ENCODE measurements around the gene PTPRD. TPM values are rescaled to one million over a fixed set of nuclear protein-coding genes. Genes with fewer than 3 reads are reported as not detected.

Gene PTPRD
- total RNA-seq, 2 experiments from 2014 or later: 0.10 TPM; not detected in 1

DNA sequence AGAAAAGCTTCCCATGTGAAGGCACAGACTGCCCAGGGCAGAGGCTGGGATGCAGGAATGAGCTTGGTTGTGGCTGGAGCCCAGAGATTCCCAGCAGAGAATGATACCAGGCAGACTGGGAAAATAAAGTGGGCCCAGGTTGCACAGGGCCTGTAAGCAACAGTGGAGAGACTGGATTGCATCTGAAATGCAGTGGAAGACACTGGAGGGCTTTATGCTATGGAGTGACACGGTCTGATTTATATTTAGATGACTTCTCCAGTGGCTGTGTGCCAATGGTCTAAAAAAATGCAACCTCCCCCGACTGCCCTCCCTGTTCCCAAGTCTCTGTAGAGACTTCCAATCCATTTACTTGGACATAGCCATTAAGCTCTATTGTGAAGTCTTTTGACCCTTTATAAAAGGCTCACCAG, 1862.2 kb downstream of the PTPRD start:
- Mint-ChIP-seq H3K36me3 (no peaks in the 10 kb centered on the region), H3K27ac (no peak overlapping the region)
- CTCF ChIA-PET: no interaction called here

DNA sequence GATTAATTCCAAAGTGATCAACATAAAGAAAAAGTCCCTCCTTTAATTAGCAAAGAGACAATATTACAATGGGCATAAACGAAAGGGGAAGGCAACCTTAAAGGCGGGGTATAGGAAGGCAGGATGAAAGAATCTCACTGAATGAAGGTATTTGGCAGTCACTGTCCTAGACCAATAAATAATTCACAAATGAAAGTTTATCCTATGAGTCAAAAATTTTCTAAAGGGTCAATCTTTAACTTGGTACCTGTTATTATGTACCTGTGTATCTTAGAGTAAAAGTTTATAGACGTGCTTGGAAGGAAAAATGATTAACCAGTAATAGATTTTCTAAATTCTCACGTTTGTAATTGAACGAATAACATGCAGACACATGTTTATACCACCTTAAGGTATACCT, 1867.5 kb downstream of the PTPRD start:
- CTCF ChIA-PET: no interaction called here

More for the DNA sequence above, 1862.2 kb downstream of the PTPRD start:
- no peak for DNase-seq
- POLR2A ChIA-PET: no interaction called here
- H3K4me1 Mint-ChIP-seq (ENCODE audit: low read depth): no peaks in the 10 kb centered on the region
- peaks cover 2% of the 10 kb centered on the region for H3K9me3 Mint-ChIP-seq
- H3K4me3 Mint-ChIP-seq: no peak overlapping the region
- intact Hi-C loops (cut with micrococcal nuclease): no loop called here
- H3K27me3 Mint-ChIP-seq: no peaks in the 10 kb centered on the region

DNA sequence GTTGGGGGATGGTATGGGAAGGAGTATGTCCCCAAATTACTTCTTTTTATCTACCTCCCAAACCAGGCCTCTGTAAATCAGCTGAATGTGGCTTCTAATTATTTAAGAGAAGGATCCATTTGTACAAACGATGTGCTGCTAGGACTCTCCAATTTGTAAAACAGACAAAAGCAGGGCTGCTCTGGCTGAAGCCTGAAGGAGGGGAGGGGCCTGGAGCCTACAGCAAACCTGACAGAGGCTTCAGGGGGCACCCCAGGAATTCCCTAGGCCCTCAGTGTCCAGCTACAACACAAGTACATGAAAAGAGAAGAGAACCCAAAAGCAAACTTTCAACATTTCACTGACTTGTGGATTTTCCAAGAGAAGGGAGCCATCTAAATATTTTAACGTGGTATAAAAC, 1873.9 kb downstream of the PTPRD start:
- no peak overlapping the region for H3K4me3 Mint-ChIP-seq
- no peak overlapping the region for H3K27ac Mint-ChIP-seq
- no peaks in the 10 kb centered on the region for H3K4me1 Mint-ChIP-seq (ENCODE audit: low read depth)
- intact Hi-C loops (cut with micrococcal nuclease): no loop called here
- H3K36me3 Mint-ChIP-seq: no peaks in the 10 kb centered on the region
- no peaks in the 10 kb centered on the region for H3K9me3 Mint-ChIP-seq
- CTCF ChIA-PET: no interaction called here
- POLR2A ChIA-PET: no interaction called here
- no peak for DNase-seq
- H3K27me3 Mint-ChIP-seq: no peaks in the 10 kb centered on the region

More for the DNA sequence above, 1867.5 kb downstream of the PTPRD start:
- no peak overlapping the region for H3K4me3 Mint-ChIP-seq
- no peaks in the 10 kb centered on the region for H3K27me3 Mint-ChIP-seq
- no peak for DNase-seq
- H3K9me3 Mint-ChIP-seq: peaks cover 2% of the 10 kb centered on the region
- no peaks in the 10 kb centered on the region for H3K36me3 Mint-ChIP-seq
- intact Hi-C loops (cut with micrococcal nuclease): no loop called here
- POLR2A ChIA-PET: no interaction called here
- H3K4me1 Mint-ChIP-seq (ENCODE audit: low read depth): no peaks in the 10 kb centered on the region
- H3K27ac Mint-ChIP-seq: no peak overlapping the region

DNA sequence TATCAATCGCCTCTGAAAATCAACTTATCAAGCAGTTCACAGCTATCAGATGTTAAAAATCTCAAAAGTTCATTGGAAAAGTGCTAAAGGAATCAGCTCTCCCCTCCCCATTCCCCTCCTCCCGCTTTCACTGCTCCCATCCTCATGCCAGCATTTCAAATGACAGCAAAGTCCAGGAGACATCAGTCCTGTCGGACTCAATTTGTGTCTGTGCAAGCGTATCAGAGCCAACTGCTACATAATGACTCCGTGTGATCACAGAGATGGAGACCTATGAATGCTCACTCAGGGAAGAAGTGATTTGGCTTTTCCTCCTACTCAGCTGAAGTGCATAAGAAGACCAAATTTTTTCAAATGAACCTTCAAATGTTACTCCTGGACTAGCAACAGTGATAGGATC, 1876.0 kb downstream of the PTPRD start:
- Mint-ChIP-seq H3K4me3 (no peak overlapping the region), H3K4me1 (ENCODE audit: low read depth) (no peaks in the 10 kb centered on the region), H3K36me3 (no peaks in the 10 kb centered on the region), H3K27me3 (no peaks in the 10 kb centered on the region), H3K9me3 (no peaks in the 10 kb centered on the region), H3K27ac (no peak overlapping the region)
- no peak for DNase-seq
- intact Hi-C loops (cut with micrococcal nuclease): no loop called here
- POLR2A ChIA-PET: no interaction called here
- CTCF ChIA-PET: no interaction called here

DNA sequence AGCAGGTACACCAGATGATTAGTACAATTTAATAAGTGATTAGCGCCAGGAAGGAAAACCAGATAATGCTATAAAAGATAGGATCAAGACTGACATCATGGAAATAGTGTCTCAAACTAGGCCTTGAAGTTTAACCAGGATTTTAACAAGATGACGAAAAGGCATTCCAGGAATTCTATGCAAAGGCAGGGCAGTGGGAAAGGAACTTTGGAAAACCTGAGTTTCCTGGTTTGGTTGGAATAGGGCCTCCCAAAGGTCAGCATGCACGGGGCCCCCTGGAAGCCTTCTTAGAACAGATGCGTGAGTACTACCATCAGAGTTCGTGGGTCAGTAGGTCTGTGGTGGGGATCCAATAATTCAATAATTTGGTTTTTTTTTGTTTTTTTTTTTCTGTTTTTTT, 1878.0 kb downstream of the PTPRD start:
- Mint-ChIP-seq H3K9me3 (no peaks in the 10 kb centered on the region), H3K27ac (no peak overlapping the region), H3K4me1 (ENCODE audit: low read depth) (no peaks in the 10 kb centered on the region), H3K36me3 (no peaks in the 10 kb centered on the region), H3K27me3 (peaks cover 4% of the 10 kb centered on the region), H3K4me3 (no peak overlapping the region)
- POLR2A ChIA-PET: no interaction called here
- intact Hi-C loops (cut with micrococcal nuclease): no loop called here
- CTCF ChIA-PET: no interaction called here
- DNase-seq: no peak

DNA sequence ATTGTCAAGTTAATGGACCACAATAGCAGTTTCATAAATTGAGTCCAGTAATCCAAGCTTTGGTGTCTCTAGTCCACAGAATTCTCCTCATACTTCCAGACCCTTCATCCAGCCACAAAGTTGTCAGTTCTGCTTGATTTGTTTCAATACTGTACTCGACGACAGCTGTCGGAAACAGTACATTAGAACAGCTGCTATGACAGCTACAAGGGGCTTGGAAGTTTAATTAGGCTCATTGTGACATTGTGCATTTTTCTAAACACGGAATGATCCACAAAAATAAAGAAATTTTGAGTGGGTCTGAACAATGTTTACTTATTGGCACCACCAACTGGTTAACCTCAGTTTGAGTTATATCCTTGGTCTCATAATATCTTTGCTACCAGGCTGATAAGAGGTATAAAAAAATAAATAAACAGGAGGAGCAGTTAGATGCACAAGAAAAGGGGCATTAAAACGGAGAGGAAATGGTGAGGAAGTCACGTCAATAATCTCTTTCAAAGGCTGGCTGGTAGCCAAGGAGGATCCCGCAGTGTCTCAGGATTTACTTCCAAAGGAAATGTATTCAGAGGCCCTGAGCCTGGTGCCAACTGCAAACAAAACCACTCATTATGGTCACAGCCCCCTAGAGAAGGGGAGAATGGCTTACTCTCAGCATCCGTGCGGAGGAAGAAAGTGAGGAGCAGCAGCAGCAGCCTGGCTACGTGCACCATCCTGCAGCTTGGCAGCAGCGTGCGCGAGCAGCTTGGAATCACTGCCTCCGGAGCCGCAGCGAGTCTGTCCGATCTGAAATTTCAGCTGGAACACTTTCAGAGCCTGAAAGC, 1879.5 kb downstream of the PTPRD start:
- Mint-ChIP-seq H3K36me3 (no peaks in the 10 kb centered on the region), H3K4me1 (ENCODE audit: low read depth) (no peaks in the 10 kb centered on the region)
- intact Hi-C loops (cut with micrococcal nuclease): no loop called here

DNA sequence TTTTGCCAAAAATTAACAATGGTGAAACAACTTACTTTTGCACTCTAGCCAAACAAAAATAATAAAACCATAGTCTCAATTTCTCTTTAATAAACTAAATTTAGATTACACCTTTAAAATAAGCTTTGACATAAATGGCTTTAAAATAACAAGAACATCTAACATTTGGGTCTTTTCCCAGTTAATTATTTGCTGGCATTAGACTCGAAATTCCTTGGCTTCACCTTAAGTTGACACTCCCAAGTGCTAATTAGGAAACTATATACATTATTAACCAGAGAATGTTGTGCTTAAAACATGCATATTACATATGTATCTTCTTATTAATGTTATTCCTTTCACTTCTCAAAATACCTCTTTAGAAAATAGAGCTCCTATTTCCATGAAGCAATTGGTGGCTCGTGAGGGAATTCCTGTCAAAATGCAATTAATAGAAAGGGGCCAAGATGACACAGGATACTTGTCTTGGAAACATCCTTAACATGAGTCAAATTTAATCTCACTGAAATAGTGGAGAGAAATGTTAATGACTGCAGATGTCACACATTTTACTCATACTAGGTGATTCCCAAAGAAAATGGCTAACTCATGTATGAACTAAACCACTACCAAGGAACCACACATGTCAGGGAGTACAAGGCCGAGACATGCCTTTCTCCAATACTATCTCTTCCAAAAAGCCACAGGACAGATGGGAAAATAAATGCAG, 1880.3 kb downstream of the PTPRD start:
- no peaks in the 10 kb centered on the region for H3K9me3 Mint-ChIP-seq
- no peak for DNase-seq
- H3K27ac Mint-ChIP-seq: no peak overlapping the region
- peaks cover 4% of the 10 kb centered on the region for H3K27me3 Mint-ChIP-seq
- no peak overlapping the region for H3K4me3 Mint-ChIP-seq
- no peaks in the 10 kb centered on the region for H3K4me1 Mint-ChIP-seq (ENCODE audit: low read depth)
- intact Hi-C loops (cut with micrococcal nuclease): no loop called here
- POLR2A ChIA-PET: no interaction called here
- CTCF ChIA-PET: no interaction called here
- no peaks in the 10 kb centered on the region for H3K36me3 Mint-ChIP-seq

More for the DNA sequence above, 1879.5 kb downstream of the PTPRD start:
- Mint-ChIP-seq H3K4me3 (no peak overlapping the region), H3K9me3 (no peaks in the 10 kb centered on the region), H3K27me3 (peaks cover 4% of the 10 kb centered on the region), H3K27ac (no peak overlapping the region)
- ChIA-PET CTCF (no interaction called here), POLR2A (no interaction called here)
- DNase-seq: no peak

DNA sequence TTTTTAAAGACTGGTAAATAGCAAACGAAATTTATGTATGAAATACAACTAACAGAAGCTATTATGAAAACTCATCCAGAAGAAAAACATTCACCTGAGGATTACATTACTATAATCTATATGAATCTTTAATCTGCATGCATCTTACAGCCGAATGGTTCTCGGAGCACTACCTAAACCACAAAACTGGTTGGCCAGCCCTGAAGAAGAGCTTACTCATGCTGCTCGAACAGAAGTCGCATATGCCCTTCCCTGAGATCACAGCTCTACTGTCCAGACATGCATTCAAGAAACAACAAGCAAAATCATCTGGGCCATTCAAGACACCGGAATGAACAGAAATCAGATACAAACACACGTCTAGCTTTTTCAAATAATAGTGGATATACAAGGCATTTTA, 1882.2 kb downstream of the PTPRD start:
- H3K36me3 Mint-ChIP-seq: no peaks in the 10 kb centered on the region
- H3K27me3 Mint-ChIP-seq: peaks cover 4% of the 10 kb centered on the region
- H3K4me1 Mint-ChIP-seq (ENCODE audit: low read depth): no peaks in the 10 kb centered on the region
- no peak for DNase-seq
- ChIA-PET POLR2A (no interaction called here), CTCF (no interaction called here)
- intact Hi-C loops (cut with micrococcal nuclease): no loop called here
- H3K27ac Mint-ChIP-seq: no peak overlapping the region
- no peak overlapping the region for H3K4me3 Mint-ChIP-seq
- H3K9me3 Mint-ChIP-seq: no peaks in the 10 kb centered on the region

DNA sequence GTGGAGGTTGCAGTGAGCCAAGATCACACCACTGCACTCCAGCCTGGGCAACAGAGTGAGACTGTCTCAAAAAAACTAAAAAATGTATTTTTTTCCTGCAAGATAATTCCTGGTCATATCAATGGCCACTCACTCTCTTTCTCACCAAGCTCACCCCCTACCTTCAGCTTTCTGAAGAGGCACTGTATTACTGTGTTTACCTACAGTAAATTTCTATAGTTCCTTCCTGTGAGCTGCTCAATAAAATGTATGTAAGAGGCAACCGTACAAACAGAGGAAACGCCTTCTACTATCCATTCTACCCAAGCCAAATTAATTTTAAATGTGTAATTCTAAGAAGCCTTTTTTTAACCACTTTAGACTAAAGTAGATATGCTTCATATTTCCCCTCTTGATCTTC, 1883.9 kb downstream of the PTPRD start:
- H3K9me3 Mint-ChIP-seq: no peaks in the 10 kb centered on the region
- peaks cover 4% of the 10 kb centered on the region for H3K27me3 Mint-ChIP-seq
- CTCF ChIA-PET: no interaction called here
- H3K4me1 Mint-ChIP-seq (ENCODE audit: low read depth): no peaks in the 10 kb centered on the region
- H3K4me3 Mint-ChIP-seq: no peak overlapping the region
- no peak overlapping the region for H3K27ac Mint-ChIP-seq
- no peak for DNase-seq
- no peaks in the 10 kb centered on the region for H3K36me3 Mint-ChIP-seq
- intact Hi-C loops (cut with micrococcal nuclease): no loop called here
- POLR2A ChIA-PET: no interaction called here

DNA sequence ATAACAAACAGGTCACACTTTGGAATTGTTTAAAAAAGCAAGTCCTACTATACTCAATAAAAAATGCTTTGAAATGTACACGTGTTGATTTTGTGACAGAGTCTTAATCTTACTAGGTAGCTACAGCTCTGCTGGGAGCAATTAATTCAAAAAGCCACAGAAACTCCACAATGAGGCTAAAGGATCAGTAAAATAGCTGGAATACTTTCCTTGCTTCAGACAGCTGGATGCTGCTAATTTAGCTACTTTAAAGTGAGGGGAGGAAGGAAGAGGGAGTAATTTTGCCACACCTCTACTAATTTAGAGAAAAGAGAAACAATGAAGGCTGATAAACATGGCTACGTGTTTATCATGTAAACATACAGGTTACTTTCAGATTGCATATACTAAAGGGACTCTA, 1885.6 kb downstream of the PTPRD start:
- H3K27ac Mint-ChIP-seq: no peak overlapping the region
- POLR2A ChIA-PET: no interaction called here
- no peaks in the 10 kb centered on the region for H3K36me3 Mint-ChIP-seq
- H3K4me1 Mint-ChIP-seq (ENCODE audit: low read depth): no peaks in the 10 kb centered on the region
- no peak overlapping the region for H3K4me3 Mint-ChIP-seq
- H3K27me3 Mint-ChIP-seq: peaks cover 4% of the 10 kb centered on the region
- DNase-seq: no peak
- CTCF ChIA-PET: no interaction called here
- intact Hi-C loops (cut with micrococcal nuclease): no loop called here
- no peaks in the 10 kb centered on the region for H3K9me3 Mint-ChIP-seq

DNA sequence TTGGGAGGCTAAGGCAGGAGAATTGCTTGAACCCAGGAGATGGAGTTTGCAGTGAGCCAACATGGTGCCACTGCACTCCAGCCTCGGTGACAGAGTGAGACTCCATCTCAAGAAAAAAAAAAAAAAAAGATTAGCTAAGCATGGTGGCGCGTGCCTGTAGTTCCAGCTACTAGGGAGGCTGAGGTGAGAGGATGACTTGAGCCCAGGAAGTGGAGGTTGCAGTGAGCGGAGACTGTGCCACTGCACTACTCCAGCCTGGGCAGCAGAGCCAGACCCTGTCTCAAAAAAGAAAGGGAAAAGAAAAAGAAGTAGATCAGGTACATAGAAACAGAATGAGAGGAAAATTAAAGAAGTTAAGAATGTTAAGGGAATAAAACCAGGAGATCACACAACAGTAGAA, 1886.1 kb downstream of the PTPRD start:
- Mint-ChIP-seq H3K36me3 (no peaks in the 10 kb centered on the region), H3K9me3 (no peaks in the 10 kb centered on the region), H3K27me3 (peaks cover 4% of the 10 kb centered on the region), H3K27ac (no peak overlapping the region), H3K4me3 (no peak overlapping the region), H3K4me1 (ENCODE audit: low read depth) (no peaks in the 10 kb centered on the region)
- no peak for DNase-seq
- POLR2A ChIA-PET: no interaction called here
- CTCF ChIA-PET: no interaction called here
- intact Hi-C loops (cut with micrococcal nuclease): no loop called here

DNA sequence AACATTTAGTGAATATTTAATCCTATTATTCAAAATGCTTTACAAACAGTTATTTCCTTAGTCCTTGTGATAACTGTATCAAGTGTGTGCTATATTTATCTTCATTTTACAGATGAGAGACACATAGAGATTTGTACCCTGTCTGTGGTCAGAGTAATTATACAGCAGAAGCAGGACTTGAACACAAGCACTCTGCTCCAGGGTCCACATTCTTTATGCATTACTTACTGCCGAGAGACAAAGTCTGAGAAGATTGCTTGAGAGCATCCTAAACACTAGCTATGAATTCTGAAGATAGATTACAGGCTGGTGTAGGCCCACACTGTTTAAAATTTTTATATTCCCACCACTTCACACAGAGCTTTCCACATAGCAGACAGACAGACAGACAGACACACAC, 1887.2 kb downstream of the PTPRD start:
- Mint-ChIP-seq H3K27me3 (peaks cover under 1% of the 10 kb centered on the region), H3K4me3 (no peak overlapping the region), H3K27ac (no peak overlapping the region), H3K4me1 (ENCODE audit: low read depth) (no peaks in the 10 kb centered on the region), H3K36me3 (no peaks in the 10 kb centered on the region), H3K9me3 (no peaks in the 10 kb centered on the region)
- intact Hi-C loops (cut with micrococcal nuclease): no loop called here
- ChIA-PET POLR2A (no interaction called here), CTCF (no interaction called here)
- DNase-seq: no peak
